HepG2 (cell line): Measurements from ENCODE around the gene CALD1. TPM values are rescaled to one million over a fixed set of nuclear protein-coding genes. Genes with fewer than 3 reads are reported as not detected.
A peak's percentile ranks its signal among the peaks of the same experiment; 100 is the strongest.

Experiments
- BORCS8-MEF2B ChIP-seq: sonication (generic); formaldehyde crosslinking; IDR thresholded peaks from 2 replicates; pipeline ENCODE4 v1.8.0; 2022; ENCODE audit warnings: mild to moderate bottlenecking, missing genetic modification reagents
- ETV5 ChIP-seq: IDR thresholded peaks from 2 replicates; pipeline ENCODE4 v1.6.1; 2018; ENCODE audit warnings: missing biosample characterization, missing genetic modification reagents, inconsistent platforms, borderline replicate concordance
- HES4 ChIP-seq: sonication (generic); formaldehyde crosslinking; IDR thresholded peaks from 2 replicates; pipeline ENCODE4 v1.9.0; 2021; ENCODE audit warnings: mild to moderate bottlenecking, missing genetic modification reagents, borderline replicate concordance
- HMG20B ChIP-seq: conservative IDR thresholded peaks from 2 replicates; pipeline ENCODE4 v1.6.1; 2016; ENCODE audit warnings: missing genetic modification reagents, missing compliant biosample characterization
- IRF2 ChIP-seq: IDR thresholded peaks from 2 replicates; pipeline ENCODE4 v1.6.1; 2018; ENCODE audit warnings: missing genetic modification reagents, missing compliant biosample characterization
- JUN ChIP-seq: sonication (generic); formaldehyde crosslinking; IDR thresholded peaks from 2 replicates; pipeline ENCODE4 v1.4.0; 2020; ENCODE audit warnings: mild to moderate bottlenecking, missing genetic modification reagents
- KLF12 ChIP-seq: sonication (generic); formaldehyde crosslinking; IDR thresholded peaks from 2 replicates; pipeline ENCODE4 v1.4.0; 2020; ENCODE audit warnings: missing genetic modification reagents, borderline replicate concordance
- NFATC3 ChIP-seq: sonication (generic); formaldehyde crosslinking; IDR thresholded peaks from 2 replicates; pipeline ENCODE4 v1.5.1; 2020; ENCODE audit warnings: mild to moderate bottlenecking, missing genetic modification reagents
- NFE2L2 ChIP-seq: fragments of 150-350 bp; IDR thresholded peaks from 2 replicates; pipeline ENCODE4 v1.6.1; 2014; ENCODE audit warnings: low read length
- NFYC ChIP-seq: IDR thresholded peaks from 2 replicates; pipeline ENCODE4 v1.6.1; 2016; ENCODE audit warnings: missing genetic modification reagents, missing compliant biosample characterization
- NR2F6 ChIP-seq, 2 experiments: IDR thresholded peaks; 2 replicates each; pipeline ENCODE4 v1.6.1; 2016; ENCODE audit warnings: antibody characterized with exemption in 1 of 2, mild to moderate bottlenecking in 1 of 2
- PHF5A ChIP-seq: IDR thresholded peaks from one replicate; pipeline ENCODE4 v1.6.1; 2018; ENCODE audit warnings: low read depth, missing genetic modification reagents; ENCODE audit not compliant: unreplicated experiment
- PRMT3 ChIP-seq: sonication (generic); formaldehyde crosslinking; IDR thresholded peaks from 2 replicates; pipeline ENCODE4 v1.8.1; 2022; ENCODE audit warnings: low read depth, mild to moderate bottlenecking, moderate library complexity, missing genetic modification reagents, borderline replicate concordance
- RBM39 ChIP-seq: fragments of 200-400 bp; formaldehyde crosslinking; IDR thresholded peaks from one replicate; pipeline ENCODE4 v1.6.1; 2018; ENCODE audit warnings: antibody characterized with exemption, mild to moderate bottlenecking, low read depth, low read length; ENCODE audit not compliant: poor library complexity, severe bottlenecking
- RXRA ChIP-seq: sonication (generic); formaldehyde crosslinking; IDR thresholded peaks from 2 replicates; pipeline ENCODE4 v1.5.1; 2020; ENCODE audit warnings: missing genetic modification reagents
- SCMH1 ChIP-seq: sonication (generic); formaldehyde crosslinking; IDR thresholded peaks from 2 replicates; pipeline ENCODE4 v1.9.0; 2021; ENCODE audit warnings: missing genetic modification reagents, mild to moderate bottlenecking, borderline replicate concordance
- SMC3 ChIP-seq: IDR thresholded peaks from 2 replicates; pipeline ENCODE4 v1.6.1; 2011; ENCODE audit warnings: low read length, improper control_type of control experiment
- TCF12 ChIP-seq, 2 experiments: fragments of 450-650 bp in 1 of 2; sonication (generic) in 1 of 2; formaldehyde crosslinking in 1 of 2; IDR thresholded peaks; 2 replicates each; pipeline versions ENCODE4 v1.6.1 to v1.8.0; 2017 to 2022; ENCODE audit warnings: antibody characterized with exemption in 1 of 2, mild to moderate bottlenecking in 1 of 2, missing genetic modification reagents in 1 of 2, moderate library complexity in 1 of 2
- ZNF121 ChIP-seq: sonication (generic); formaldehyde crosslinking; IDR thresholded peaks from 2 replicates; pipeline ENCODE4 v1.5.0; 2020; ENCODE audit warnings: mild to moderate bottlenecking, missing genetic modification reagents
- ZNF331 ChIP-seq: sonication (generic); formaldehyde crosslinking; IDR thresholded peaks from 2 replicates; pipeline ENCODE4 v1.4.0; 2020; ENCODE audit warnings: missing genetic modification reagents
- ZNF776 ChIP-seq: sonication (generic); formaldehyde crosslinking; IDR thresholded peaks from 2 replicates; pipeline ENCODE4 v1.4.0; 2020; ENCODE audit warnings: mild to moderate bottlenecking, missing genetic modification reagents
- polyA plus RNA-seq, 8 experiments: library from polyadenylated mRNA; depleted of rRNA in 3 of 8; stranded (reverse) in 7 of 8; unstranded in 1 of 8; fragments of >200 nt; fragmentation: Illumina TruSeq in 4 of 8; extraction: Trizol in 4 of 8; gene quantifications; 2 replicates each; pipeline versions ENCODE4 v1.2.1 to v1.2.3, GENCODE V29; 2011 to 2016; ENCODE audit warnings: low read depth in 4 of 8, missing spikeins in 1 of 8, mixed read lengths in 1 of 8; ENCODE audit not compliant: insufficient read depth in 1 of 8
- total RNA-seq, 5 experiments: library from RNA; depleted of rRNA; stranded (reverse); fragments of >200 nt; fragmentation: Illumina TruSeq; extraction: Trizol; gene quantifications; 2 replicates each; pipeline ENCODE4 v1.2.3, GENCODE V29; 2016; ENCODE audit warnings: low read depth in 1 of 5
- TF ChIP-seq, protein P1 (sequence below), 2 experiments: IDR thresholded peaks; 2 replicates each; pipeline ENCODE4 v1.6.1; 2011 to 2012; ENCODE audit warnings: low read length in 2 of 2, borderline replicate concordance in 1 of 2, low read depth in 1 of 2, mild to moderate bottlenecking in 1 of 2, moderate library complexity in 1 of 2
- TF ChIP-seq, protein P2 (sequence below): IDR thresholded peaks from 2 replicates; pipeline ENCODE4 v1.6.1; 2016; ENCODE audit warnings: mild to moderate bottlenecking, missing biosample characterization, missing genetic modification reagents
- TF ChIP-seq, protein P3 (sequence below): sonication (generic); formaldehyde crosslinking; IDR thresholded peaks from 2 replicates; pipeline ENCODE4 v1.5.1; 2020; ENCODE audit warnings: missing genetic modification reagents, mild to moderate bottlenecking, borderline replicate concordance
- TF ChIP-seq, protein P4 (sequence below): IDR thresholded peaks from 2 replicates; pipeline ENCODE4 v1.6.1; 2016; ENCODE audit warnings: low read depth, borderline replicate concordance

CALD1 gene
- total and polyA plus RNA-seq, 2 of the 13 experiments (the other 11 are each of a cell fraction or from before 2014, with no cell fraction given) = 53.0 to 112 TPM

DNA sequence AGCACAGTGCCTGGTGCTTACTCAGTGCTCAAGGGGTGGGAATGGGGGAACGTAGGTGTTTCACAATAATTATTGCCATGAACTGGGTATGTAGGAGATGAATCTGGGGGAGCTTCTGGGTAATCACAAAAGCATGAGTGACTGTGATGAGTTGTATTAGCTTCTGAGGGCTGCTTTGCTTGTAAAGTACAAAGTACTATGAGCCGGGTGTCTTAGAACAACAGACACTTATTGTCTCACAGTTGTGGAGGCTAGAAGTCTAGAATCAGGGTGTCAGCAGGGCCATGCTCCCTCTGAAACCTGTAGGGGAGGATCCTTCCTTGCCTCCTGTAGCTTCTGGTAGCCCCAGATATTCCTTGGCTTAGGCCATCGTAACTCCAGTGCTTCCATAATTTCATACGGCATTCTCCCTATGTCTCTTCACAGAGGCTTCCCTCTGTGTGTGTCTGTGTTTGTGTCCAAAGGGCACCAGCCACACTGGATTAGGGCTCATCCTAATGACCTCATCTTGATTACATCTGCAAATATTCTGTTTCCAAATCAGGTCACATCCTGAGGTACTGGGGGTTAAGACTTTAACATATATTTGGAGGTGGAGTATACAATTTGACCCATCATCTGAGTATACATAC lies 122.1 kb downstream of the CALD1 start (continued):
- peak; percentile 41 for TF ChIP-seq NR2F6 (IDR thresholded peaks at IDR 0.05)
- TF ChIP-seq NR2F6 (CRISPR knock-in tag; IDR thresholded peaks at IDR 0.05) = peak; percentile 78
- no peak for TF ChIP-seq SCMH1
- TF ChIP-seq BORCS8-MEF2B = no peak
- TF ChIP-seq PHF5A (CRISPR knock-in tag) = no peak
- TF ChIP-seq, protein P1, sequence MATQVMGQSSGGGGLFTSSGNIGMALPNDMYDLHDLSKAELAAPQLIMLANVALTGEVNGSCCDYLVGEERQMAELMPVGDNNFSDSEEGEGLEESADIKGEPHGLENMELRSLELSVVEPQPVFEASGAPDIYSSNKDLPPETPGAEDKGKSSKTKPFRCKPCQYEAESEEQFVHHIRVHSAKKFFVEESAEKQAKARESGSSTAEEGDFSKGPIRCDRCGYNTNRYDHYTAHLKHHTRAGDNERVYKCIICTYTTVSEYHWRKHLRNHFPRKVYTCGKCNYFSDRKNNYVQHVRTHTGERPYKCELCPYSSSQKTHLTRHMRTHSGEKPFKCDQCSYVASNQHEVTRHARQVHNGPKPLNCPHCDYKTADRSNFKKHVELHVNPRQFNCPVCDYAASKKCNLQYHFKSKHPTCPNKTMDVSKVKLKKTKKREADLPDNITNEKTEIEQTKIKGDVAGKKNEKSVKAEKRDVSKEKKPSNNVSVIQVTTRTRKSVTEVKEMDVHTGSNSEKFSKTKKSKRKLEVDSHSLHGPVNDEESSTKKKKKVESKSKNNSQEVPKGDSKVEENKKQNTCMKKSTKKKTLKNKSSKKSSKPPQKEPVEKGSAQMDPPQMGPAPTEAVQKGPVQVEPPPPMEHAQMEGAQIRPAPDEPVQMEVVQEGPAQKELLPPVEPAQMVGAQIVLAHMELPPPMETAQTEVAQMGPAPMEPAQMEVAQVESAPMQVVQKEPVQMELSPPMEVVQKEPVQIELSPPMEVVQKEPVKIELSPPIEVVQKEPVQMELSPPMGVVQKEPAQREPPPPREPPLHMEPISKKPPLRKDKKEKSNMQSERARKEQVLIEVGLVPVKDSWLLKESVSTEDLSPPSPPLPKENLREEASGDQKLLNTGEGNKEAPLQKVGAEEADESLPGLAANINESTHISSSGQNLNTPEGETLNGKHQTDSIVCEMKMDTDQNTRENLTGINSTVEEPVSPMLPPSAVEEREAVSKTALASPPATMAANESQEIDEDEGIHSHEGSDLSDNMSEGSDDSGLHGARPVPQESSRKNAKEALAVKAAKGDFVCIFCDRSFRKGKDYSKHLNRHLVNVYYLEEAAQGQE (IDR thresholded peaks at IDR 0.05; ENCODE audit: borderline replicate concordance in 1 of 2, low read depth in 1 of 2, low read length in 2 of 2) = no peak
- no peak for TF ChIP-seq SMC3
- no peak for TF ChIP-seq NFATC3 (CRISPR knock-in tag)
- no peak for TF ChIP-seq PRMT3 (CRISPR knock-in tag)
- TF ChIP-seq KLF12 (CRISPR knock-in tag) = no peak
- TF ChIP-seq, protein P2, sequence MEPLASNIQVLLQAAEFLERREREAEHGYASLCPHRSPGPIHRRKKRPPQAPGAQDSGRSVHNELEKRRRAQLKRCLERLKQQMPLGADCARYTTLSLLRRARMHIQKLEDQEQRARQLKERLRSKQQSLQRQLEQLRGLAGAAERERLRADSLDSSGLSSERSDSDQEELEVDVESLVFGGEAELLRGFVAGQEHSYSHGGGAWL = no peak
- peak; percentile 50; the same call in 1 of the 2 replicates for TF ChIP-seq ZNF331
- no peak for TF ChIP-seq TCF12 (IDR thresholded peaks at IDR 0.05)
- TF ChIP-seq TCF12 (CRISPR knock-in tag; IDR thresholded peaks at IDR 0.05) = 0 out of 2 replicates have a peak, but pooled peaks have one; percentile 57
- TF ChIP-seq RXRA (CRISPR knock-in tag) = peak; percentile 59; the same call in 1 of the 2 replicates
- TF ChIP-seq, protein P3, sequence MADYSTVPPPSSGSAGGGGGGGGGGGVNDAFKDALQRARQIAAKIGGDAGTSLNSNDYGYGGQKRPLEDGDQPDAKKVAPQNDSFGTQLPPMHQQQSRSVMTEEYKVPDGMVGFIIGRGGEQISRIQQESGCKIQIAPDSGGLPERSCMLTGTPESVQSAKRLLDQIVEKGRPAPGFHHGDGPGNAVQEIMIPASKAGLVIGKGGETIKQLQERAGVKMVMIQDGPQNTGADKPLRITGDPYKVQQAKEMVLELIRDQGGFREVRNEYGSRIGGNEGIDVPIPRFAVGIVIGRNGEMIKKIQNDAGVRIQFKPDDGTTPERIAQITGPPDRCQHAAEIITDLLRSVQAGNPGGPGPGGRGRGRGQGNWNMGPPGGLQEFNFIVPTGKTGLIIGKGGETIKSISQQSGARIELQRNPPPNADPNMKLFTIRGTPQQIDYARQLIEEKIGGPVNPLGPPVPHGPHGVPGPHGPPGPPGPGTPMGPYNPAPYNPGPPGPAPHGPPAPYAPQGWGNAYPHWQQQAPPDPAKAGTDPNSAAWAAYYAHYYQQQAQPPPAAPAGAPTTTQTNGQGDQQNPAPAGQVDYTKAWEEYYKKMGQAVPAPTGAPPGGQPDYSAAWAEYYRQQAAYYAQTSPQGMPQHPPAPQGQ (CRISPR knock-in tag) = peak; percentile 49; the same call in 1 of the 2 replicates
- no peak for TF ChIP-seq ZNF776
- TF ChIP-seq ZNF121 (CRISPR knock-in tag) = no peak
- peak; percentile 72; the same call in 1 of the 2 replicates for TF ChIP-seq IRF2
- no peak for TF ChIP-seq NFYC (CRISPR knock-in tag)
- TF ChIP-seq NFE2L2 = no peak
- TF ChIP-seq JUN (CRISPR knock-in tag) = peak; percentile 96
- TF ChIP-seq RBM39 = no peak
- TF ChIP-seq ETV5 (CRISPR knock-in tag) = peak; percentile 74
- TF ChIP-seq HES4 = no peak
- TF ChIP-seq, protein P4, sequence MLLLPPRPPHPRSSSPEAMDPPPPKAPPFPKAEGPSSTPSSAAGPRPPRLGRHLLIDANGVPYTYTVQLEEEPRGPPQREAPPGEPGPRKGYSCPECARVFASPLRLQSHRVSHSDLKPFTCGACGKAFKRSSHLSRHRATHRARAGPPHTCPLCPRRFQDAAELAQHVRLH (CRISPR knock-in tag) = no peak
- TF ChIP-seq HMG20B (CRISPR knock-in tag) = 0 out of 2 replicates have a peak, but pooled peaks have one; percentile 22
